GM23248 (cell line): ENCODE data around the gene CLEC4G.

ENCODE experiments used
- EZH2 ChIP-seq: fragments of 200-600 bp; sonication (generic); IDR thresholded peaks from 2 replicates; pipeline ENCODE4 v1.6.1; 2018; ENCODE audit warnings: antibody characterized with exemption, mild to moderate bottlenecking; ENCODE audit not compliant: insufficient read depth, poor library complexity, severe bottlenecking
- EZH2phosphoT487 ChIP-seq: fragments of 200-600 bp; sonication (generic); IDR thresholded peaks from 2 replicates; pipeline ENCODE4 v1.6.1; 2018; ENCODE audit warnings: antibody characterized with exemption, moderate library complexity, mild to moderate bottlenecking, low read depth; ENCODE audit not compliant: insufficient read depth

DNA sequence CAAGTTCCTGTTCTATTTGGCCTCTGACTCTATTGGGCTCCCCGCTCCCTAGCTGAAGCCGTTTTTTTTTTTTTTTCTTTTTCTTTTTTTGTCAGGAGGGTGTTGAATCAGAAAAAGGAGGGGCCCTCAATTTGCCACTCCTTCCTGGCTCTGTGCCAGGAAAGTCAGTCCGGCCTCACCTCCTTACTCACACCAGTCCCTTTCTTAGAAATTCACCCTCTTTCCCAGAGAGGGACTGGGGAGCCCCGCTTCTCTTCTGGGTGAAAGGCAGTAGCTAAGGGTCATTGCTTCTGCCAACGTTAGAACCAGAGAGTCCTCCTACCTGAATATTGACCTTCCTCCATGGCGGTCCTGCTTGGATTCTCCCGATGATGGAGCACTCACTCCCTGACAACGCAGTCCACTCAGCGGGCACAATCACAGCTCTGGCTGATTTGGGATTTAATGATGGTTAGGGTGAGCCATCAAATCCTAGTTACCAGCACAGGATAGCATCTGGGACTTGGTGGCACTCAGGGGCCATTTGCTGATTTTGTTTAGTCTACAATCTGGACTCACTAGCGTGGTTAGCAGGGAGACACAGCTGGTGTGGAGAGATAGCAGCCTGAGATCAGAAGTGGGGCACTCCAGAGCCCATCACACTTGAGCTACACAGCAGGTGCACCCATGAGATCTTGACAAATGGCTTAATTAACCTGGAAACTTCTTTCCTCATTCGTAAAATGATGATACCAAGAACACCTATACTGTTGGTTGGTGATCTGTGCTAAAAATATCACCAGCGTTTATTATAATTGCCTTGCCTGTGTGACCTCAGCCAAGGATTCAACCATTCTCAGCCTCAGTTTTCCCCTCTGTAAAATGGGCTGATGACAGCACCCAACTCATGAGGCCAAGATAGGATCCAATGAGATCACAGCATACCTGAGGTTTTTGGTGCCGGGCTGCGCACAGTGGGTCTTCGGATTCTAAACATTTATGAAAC lies 32.2 kb downstream of the CLEC4G start:
- TF ChIP-seq EZH2, result no peak
- no peak for TF ChIP-seq EZH2phosphoT487
